Measurements from ENCODE around the gene SHISA7.

SHISA7 gene

DNA sequence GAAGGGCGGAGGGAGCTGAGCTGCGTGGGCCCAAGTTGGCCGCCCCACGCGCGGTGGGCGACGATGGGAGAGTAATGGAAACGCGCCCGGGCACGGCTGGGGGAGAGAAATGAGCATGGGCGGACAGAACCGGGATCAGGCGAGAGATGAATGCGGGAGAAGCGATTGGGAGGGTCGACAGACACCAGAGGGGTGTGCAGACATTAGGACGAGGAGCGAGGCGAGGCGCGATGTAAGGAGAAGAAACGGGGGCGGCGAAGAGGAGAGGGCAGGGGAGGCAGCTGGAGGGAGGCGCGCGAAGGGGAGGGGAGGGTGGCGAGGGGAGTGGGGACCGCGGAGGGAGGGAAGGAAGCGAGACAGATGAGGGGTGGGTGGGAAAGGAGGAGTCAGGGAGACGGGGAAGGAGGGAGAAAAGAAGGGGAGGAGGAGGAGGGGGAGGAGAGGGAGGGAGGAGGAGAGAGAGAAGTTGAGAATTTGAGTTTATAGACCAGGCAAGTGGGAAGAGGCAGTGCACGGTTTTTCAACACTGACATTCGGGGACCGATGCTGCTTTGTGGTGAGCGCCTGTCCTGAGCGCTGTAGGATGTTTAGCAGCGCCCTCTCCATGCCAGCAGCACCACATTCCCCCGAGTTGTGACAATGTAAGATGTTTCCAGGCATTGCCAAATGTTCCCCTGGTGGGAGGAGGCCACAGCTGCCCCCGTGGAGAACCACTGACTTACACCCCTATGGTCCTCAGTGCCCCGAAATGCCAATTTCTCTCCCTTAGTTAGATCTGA, at the start of gene SHISA7:
TSS of gene SHISA7 (minus strand) at position 256 of the 779 bp plus-strand sequence. CDS start 437 bp downstream, outside the sequence.
- DNase-seq: peak; percentile 84

- no peak for DNase-seq
These were observed 49.4 kb upstream of the SHISA7 start for GRCh38 chr19:55492362-55492944.

- DNase-seq: no peak
These were observed 48.7 kb upstream of the SHISA7 start for GRCh38 chr19:55491546-55492360.

- no peak for DNase-seq
These were observed 47.7 kb upstream of the SHISA7 start for GRCh38 chr19:55490478-55491432.

DNA sequence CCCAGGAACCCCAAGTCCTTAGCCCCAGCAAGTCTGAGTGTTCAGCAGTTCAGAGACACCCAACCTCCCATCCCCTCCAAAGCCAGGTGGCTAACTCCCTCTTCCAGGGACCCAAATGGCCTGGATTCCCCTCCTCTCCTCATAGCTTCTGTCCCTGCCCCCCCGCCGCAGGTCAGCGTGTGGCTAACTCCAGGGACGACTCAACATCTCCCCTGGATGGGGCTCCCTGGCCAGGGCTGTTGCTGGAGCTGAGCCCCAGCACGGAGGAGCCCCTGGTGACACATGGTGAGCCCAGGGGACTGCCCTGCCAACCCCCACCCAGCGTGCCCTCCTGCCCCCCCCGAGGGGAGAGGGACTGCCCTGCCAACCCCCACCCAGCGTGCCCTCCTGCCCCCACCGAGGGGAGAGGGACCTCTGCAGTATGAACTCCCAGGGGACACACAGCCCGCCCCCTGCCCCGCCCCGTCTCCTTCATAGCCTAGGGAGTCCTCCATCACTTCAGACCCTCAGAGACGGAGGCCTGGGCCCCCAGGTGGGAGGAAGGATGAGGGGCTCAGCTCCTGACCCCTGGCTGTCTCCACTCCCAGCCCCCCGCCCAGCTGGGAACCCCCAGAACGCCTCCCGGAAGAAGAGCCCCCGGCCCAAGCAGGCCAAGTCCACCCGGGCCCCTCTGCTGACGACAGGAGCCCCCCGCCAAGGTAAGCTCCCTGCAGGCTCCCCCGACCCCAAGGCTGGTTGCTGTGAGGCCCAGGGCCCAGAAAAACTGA, 46.8 kb upstream of the SHISA7 start:
- no peak for DNase-seq

DNA sequence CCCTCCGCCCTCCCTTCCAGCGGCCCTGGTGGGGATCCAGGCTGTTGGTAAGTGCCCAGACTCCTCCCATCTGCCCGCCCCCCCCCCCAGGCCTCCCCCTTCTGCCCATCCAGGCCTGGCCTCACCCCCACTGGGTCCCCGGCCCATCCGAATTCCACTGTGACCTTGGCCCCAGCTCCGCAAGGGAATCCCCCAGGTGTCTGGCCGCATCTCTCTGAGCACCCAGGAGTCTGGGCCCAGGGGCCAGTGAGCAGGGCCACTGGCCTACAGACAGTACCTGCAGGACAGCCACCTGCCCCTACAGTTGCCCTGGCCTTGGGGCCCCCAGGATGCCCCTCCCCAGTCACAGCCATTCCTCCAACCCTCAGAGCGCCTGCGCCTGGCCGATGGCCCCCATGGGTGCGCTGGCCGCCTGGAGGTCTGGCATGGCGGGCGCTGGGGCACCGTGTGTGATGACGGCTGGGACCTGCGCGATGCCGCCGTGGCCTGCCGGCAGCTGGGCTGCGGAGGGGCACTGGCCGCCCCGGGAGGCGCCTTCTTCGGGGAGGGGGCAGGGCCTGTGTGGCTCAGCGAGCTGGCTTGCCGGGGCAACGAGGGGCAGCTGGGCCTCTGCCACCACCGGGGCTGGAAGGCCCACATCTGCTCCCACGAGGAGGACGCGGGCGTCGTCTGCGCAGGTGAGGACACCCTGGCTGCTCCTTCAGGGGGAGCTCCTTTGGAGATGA, 46.0 kb upstream of the SHISA7 start:
- DNase-seq: no peak

- peak; percentile 24 for DNase-seq
These were observed 45.0 kb upstream of the SHISA7 start, which contains the start of gene SSC5D for GRCh38 chr19:55487924-55488687. Gene SSC5D (plus strand): TSS chr19:55488436. CDS start chr19:55488590, 154 bp downstream.

DNA sequence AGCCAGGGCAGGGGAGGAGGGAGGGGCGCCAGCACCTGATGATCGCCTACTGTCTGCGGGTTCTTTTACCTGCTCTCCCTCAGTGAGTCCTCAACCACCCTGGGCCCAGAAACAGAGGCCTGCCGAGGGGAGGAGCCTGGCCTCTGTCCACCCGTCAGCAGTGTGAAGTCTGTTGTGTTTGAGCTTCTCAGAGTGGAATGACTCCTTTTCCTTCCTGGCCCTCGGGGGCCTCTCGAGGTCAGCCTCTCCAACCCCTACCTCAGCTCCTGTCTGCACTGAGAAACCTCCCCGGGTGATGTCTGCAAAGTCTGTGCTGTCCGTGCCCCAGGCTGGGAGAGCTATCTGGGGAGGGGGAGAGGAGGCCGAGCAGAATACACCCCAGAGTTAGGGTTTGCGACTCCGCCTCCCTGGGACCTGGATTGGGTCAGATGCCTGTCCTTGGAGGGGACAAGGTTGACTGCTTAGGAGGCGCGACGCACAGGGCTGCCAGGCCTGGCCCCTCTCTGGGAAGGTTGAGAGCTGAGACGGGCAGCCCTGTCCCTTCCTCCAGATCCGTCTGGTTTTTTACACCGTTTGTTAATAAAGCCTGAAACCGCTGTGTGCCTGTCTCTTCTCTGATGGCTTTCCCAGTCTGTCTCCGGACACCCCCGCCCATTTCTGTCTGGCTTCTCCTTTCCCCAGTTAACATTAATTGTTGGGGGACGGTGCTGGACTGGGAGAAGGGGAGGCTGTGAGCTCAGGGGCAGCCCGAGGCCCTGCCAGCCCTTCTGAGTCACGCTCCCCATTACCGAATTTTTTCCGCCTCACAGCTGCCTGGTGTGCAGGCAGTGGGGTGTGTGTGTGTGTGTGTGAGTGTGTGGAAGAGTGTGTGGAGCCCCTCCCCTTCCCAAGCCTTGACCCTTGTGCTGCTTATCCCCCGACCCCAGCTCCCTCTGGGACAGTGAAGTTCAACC, 44.1 kb upstream of the SHISA7 start:
- no peak for DNase-seq

GRCh38 chr19:55486043-55486970, 43.2 kb upstream of the SHISA7 start:
- DNase-seq: no peak

DNA sequence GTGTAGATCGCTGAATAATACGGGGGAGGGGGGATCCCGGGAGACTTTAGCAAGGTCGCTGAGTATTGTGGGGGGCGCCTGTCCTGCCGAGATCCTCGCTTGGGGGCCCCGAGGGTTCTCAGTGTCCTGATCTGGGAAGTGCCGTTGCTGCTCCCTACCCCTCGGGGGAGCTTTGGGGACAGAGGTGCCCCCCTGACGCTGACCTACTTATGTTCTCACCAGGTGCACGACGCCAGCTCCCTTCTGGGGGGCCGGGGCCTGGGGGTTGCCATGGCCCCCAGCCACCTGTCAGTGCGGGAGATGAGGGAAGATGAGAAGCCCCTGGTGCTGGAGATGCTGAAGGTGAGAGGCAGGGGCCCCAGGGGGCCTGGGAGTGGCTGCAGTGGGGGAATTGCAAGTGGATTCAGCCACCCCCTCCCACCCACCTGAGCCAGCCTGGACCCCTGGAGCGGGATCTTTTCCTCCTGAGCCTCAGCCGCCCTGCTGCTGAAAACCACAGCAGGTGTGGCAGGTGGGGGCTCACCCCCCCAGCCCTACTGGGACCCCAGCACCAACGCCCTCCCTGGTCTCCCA, 42.4 kb upstream of the SHISA7 start:
- DNase-seq: no peak

DNA sequence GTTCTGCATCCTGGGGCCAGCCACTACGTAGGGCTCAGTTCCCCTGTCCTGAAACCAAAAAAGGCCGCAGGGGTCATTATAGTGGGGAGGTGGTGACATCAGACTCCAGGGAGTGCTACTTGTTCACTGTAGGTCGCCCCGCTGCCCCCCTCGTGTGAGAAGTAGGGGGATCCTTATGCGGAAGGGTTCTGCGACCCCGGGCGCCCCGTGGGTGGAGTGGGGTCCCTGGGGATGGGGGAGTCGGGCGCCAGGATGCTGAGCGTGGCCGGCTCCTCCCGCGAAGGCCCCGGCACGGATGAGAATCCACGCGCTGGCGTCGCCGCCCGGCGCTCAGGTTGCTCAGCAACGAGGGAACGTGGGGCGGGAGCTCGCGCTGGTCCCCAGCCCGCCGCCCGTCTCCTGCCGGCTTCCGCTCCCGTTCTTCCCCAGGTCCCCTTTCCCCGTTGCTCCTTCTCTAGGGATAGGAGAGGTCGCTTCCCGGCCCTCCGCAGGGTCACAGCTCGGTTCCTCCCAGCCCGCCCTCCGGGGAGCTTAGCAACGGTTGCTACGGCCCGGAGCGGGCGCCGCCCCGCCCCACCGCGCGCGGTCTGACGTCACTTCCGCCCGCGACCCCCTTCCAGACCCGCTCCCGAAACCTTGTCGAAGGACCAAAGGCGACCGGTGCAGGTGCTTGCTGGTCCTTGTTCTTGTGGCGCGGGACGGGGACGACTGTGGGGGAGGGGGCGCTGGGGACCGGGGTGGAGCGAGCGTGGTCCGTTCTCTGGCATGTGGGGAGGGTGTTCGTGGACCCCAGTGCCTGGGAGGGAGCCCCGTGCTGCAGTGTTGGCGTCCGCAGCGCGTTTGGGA, 41.7 kb upstream of the SHISA7 start, which contains the start of gene NAT14:
TSS of gene NAT14 (plus strand) at position 596 of the 846 bp plus-strand sequence. CDS start 521 bp downstream, outside the sequence.
- peak; percentile 75 for DNase-seq

DNA sequence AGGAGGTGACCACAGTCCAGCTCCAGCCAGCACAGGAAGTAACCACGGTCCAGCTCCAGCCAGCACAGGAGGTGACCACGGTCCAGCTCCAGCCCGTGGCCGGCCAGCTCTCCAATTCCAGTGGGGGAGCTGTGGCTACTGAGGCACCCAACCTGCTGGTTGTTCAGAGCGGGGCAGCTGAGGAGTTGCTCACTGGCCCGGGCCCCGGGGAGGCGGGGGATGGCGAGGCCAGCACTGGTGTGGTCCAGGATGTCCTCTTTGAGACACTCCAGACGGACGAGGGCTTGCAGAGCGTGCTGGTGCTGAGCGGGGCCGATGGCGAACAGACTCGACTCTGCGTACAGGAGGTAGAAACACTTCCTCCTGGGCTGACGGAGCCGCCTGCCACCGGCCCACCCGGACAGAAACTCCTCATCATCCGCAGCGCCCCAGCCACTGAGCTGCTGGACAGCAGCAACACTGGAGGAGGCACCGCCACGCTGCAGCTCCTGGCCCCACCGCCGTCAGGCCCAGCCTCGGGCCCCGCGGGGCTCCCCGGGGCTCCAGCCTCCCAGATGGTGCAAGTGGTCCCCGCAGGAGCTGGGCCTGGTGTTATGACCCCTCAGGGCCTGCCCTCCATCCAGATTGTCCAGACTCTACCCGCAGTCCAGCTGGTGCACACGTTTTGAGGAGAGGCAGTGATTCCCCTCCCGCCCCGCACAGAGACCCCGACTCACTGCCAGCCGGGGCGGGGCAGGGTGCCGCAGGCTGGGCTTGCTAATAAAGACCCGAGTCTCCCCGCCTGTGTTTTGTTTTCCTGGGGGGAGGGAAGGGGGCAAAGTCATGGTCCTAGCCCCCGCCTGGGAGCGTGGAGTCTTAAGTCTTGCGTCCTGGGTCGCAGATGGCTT, 40.8 kb upstream of the SHISA7 start:
- no peak for DNase-seq

- DNase-seq: no peak
These were observed 40.0 kb upstream of the SHISA7 start for GRCh38 chr19:55482967-55483705.

All from hematopoietic multipotent progenitor cell treated with erythropoietin and hydrocortisone succinate and interleukin-3 and kit ligand, for 6 days (in vitro differentiated cells).